Measurements from ENCODE around the gene LRRIQ1.

- no peak for TF ChIP-seq CTCF (IDR thresholded peaks at IDR 0.05; ENCODE audit: low read depth, low read length)
- TF ChIP-seq EZH2phosphoT487 (IDR thresholded peaks at IDR 0.05; ENCODE audit: low read depth) = no peak
These were observed 143.6 kb downstream of the LRRIQ1 start for GRCh38 chr12:85179680-85180270.
